ENCODE results near the gene NTRK1. TPM values are rescaled to one million over a fixed set of nuclear protein-coding genes. Genes with fewer than 3 reads are reported as not detected.

Gene NTRK1
- total RNA-seq, 3 donors from 2014 or later (not counting 1 experiment from before 2014, with no cell fraction given): 1.7 to 16.7 (median 2.4) TPM

DNA sequence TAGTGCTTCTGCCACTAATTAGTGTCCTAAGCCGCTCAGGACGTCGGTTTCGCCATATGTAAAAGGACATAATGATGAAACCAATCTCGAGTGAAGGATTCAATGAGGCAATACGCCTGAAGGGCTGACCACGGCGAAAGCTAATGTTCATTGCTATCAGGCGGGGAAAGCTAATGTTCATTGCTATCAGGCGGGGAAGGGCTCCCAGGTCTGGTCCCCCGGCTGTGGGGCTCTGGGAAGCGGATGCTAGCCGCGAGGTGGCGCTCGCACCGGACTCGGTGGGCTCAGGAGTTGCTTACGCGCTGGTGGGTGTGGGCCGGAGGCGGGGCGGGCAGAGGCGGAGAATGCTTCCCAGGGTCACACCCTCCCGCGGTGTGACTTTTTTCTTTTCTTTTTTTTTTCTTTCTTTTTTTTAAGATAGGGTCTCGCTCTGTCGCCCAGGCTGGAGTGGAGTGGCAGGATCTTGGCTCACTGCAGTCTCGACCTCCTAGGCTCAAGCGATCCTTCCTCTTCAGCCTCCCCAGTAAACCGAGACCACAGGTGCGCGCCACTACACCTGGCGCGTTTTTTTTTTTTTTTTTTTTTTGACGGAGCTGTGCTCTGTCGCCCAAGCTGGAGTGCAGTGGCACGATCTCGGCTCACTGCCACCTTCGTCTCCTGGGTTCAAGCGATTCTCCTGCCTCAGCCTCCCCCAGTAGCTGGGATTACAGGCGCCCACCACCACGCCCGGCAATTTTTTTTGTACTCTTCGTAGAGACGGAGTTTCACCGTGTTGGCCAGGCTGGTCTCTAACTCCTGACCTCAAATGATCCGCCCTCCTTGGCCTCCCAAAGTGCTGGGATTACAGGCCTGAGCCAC, 31.8 kb downstream of the NTRK1 start:
- no peak overlapping the region for H3K27ac ChIP-seq (ENCODE audit: low read length)
- no peaks in the 10 kb centered on the region for H3K9me3 ChIP-seq (ENCODE audit: control insufficient read depth, insufficient read depth, low read length)
- no peaks in the 10 kb centered on the region for H3K36me3 Mint-ChIP-seq
- peaks cover 9 to 23% of the 10 kb centered on the region in 2 donors for H3K4me1 Mint-ChIP-seq
- peak; percentile 87 to 96 (median 96) for ATAC-seq
- peaks cover 20% of the 10 kb centered on the region for H3K4me1 ChIP-seq (ENCODE audit: control insufficient read depth, insufficient read depth, low read length)
- H3K27ac Mint-ChIP-seq: no peak overlapping the region
- peaks cover 30 to 49% of the 10 kb centered on the region in 2 donors for H3K27me3 Mint-ChIP-seq (ENCODE audit: low read depth in 2 of 2)
- peak overlapping the region; percentile 75 for H3K4me3 Mint-ChIP-seq
- no peak overlapping the region for H3K4me3 ChIP-seq (ENCODE audit: low read length)
- peaks cover 29% of the 10 kb centered on the region for H3K27me3 ChIP-seq (ENCODE audit: control insufficient read depth, insufficient read depth, low read length)
- WGBS (ENCODE audit: insufficient coverage): 5% methylated on average over 48 of the region's 48 CpGs
- no peaks in the 10 kb centered on the region for H3K36me3 ChIP-seq (ENCODE audit: control insufficient read depth, insufficient read depth, low read length)
- intact Hi-C loops (cut with micrococcal nuclease): no loop called here
- TF ChIP-seq CTCF (IDR thresholded peaks at IDR 0.05): peak; percentile 72
- no peaks in the 10 kb centered on the region for H3K9me3 Mint-ChIP-seq
- DNase-seq: peak; percentile 75 to 91

DNA sequence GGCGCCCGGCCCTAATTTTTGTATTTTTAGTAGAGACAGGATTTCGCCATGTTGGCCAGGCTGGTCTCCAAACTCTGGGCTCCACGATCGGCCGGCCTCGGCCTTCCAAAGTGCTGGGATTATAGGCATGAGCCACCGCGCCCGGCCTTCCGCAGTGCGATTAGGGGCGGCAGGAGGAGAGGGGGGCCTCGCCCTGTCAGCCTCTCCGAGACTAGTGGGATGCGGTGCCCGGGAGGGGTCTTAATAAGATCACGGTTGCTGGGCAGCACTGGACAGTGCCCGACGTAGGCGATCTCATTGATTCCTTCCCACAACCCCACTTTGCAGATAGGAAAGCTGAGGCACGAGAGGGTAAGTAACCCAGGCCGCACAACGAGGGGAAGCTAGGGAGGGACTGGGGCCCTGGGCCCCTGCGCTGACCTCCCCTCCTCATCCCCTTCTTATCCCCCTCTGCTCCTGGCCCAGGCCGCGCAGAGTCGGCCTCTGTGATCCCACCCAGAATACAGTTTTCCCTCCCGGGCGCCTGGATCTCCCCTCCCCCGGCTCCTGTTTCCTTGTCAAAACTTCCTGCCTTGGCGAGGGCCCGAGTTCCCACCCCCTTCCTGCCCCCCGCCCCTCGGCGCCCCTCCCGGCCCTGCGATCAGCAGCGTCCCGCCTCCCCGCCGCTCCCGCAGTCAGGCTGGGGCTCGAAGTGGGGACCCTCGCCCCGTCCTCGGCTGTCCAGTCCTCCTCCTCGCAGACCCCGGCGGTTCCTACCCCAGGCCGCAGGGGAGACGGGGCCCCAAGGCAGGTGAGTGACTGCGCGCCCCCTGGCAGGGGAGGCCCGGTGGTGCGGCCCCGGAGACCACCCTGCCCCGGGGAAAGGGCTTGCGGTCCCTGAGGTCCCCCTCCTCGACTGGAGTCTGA, 32.6 kb downstream of the NTRK1 start, which contains the start of gene PEAR1:
Gene PEAR1 (plus strand): TSS at position 671 of the 906 bp plus-strand sequence. CDS start 10,209 bp downstream, outside the sequence.
- no peak within 1 kb of the TSS for H3K27ac Mint-ChIP-seq
- intact Hi-C loops (cut with micrococcal nuclease): no loop called here

DNA sequence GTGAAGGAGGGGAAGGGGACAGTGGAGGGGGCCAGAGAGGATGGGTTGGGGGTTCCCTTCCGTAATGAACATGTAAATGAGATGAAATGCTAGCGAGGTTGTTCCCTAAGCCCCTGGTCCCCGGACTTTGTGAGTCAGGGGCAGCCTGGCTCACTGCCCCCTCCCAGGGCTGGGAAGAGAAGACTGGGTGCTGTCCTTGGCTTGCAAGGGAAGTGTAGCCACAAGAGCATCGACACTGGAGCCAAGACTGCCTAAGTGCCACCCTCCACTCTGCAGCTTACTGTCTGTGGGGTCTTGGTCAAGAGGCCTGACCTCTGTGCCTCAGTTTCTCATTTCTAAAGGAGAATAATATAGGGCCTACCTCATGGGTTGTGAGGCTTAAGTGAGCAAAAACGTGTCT, 33.3 kb downstream of the NTRK1 start:
- H3K36me3 ChIP-seq (ENCODE audit: control insufficient read depth, insufficient read depth, low read length): no peaks in the 10 kb centered on the region
- TF ChIP-seq CTCF (IDR thresholded peaks at IDR 0.05): no peak
- Mint-ChIP-seq H3K27ac (no peak overlapping the region), H3K9me3 (no peaks in the 10 kb centered on the region), H3K36me3 (no peaks in the 10 kb centered on the region), H3K4me1 (peaks cover 12 to 33% of the 10 kb centered on the region in 2 donors), H3K27me3 (ENCODE audit: low read depth in 2 of 2) (peaks cover 23 to 54% of the 10 kb centered on the region in 2 donors), H3K4me3 (no peak overlapping the region)
- WGBS (ENCODE audit: insufficient coverage): 36% methylated on average over 5 of the region's 5 CpGs
- H3K27ac ChIP-seq (ENCODE audit: low read length): no peak overlapping the region
- DNase-seq: no peak
- peaks cover 29% of the 10 kb centered on the region for H3K27me3 ChIP-seq (ENCODE audit: control insufficient read depth, insufficient read depth, low read length)
- no peak for ATAC-seq
- peaks cover 20% of the 10 kb centered on the region for H3K4me1 ChIP-seq (ENCODE audit: control insufficient read depth, insufficient read depth, low read length)
- H3K9me3 ChIP-seq (ENCODE audit: control insufficient read depth, insufficient read depth, low read length): no peaks in the 10 kb centered on the region
- intact Hi-C loops (cut with micrococcal nuclease): no loop called here
- no peak overlapping the region for H3K4me3 ChIP-seq (ENCODE audit: low read length)

More for the DNA sequence above, 32.6 kb downstream of the NTRK1 start, which contains the start of gene PEAR1:
- no peak within 1 kb of the TSS for H3K27ac ChIP-seq (ENCODE audit: low read length)
- H3K4me3 Mint-ChIP-seq: peak within 1 kb of the TSS; percentile 75
- TF ChIP-seq CTCF (IDR thresholded peaks at IDR 0.05): no peak
- peaks cover 29% of the 10 kb centered on the region for H3K27me3 ChIP-seq (ENCODE audit: control insufficient read depth, insufficient read depth, low read length)
- H3K36me3 ChIP-seq (ENCODE audit: control insufficient read depth, insufficient read depth, low read length): no peaks in the 10 kb centered on the region
- ATAC-seq (no peak), DNase-seq (peak in 1 of 2 donors; percentile 27)
- H3K27me3 Mint-ChIP-seq (ENCODE audit: low read depth in 2 of 2): peaks cover 30 to 51% of the 10 kb centered on the region in 2 donors
- no peaks in the 10 kb centered on the region for H3K9me3 Mint-ChIP-seq
- H3K4me1 ChIP-seq (ENCODE audit: control insufficient read depth, insufficient read depth, low read length): peaks cover 20% of the 10 kb centered on the region
- no peaks in the 10 kb centered on the region for H3K9me3 ChIP-seq (ENCODE audit: control insufficient read depth, insufficient read depth, low read length)
- no peak within 1 kb of the TSS for H3K4me3 ChIP-seq (ENCODE audit: low read length)
- peaks cover 12 to 28% of the 10 kb centered on the region in 2 donors for H3K4me1 Mint-ChIP-seq
- 12% methylated on average over 57 of the region's 60 CpGs for WGBS (ENCODE audit: insufficient coverage)
- H3K36me3 Mint-ChIP-seq: no peaks in the 10 kb centered on the region
